Measurements from ENCODE around the gene IGSF23.

DNA sequence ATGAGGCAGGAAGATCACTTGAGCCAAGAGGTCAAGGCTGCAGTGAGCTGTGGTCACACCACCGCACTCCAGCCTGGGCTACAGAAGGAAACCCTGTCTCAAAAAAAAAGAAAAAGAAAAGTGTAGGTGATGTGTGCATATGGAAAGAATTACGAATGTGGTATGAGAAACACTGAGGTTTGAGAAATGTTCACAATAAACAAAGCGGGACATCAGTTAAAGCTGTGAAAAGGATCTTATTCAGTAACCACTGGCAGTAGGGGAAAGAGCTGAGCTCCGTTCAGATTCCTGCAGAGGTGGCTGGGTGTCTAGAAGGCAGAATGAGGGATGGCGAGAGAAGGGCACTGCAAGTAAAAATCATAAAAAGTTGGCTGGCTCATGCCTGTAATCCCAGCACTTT lies 4.1 kb upstream of the IGSF23 start:
- TF ChIP-seq POLR2A (IDR thresholded peaks at IDR 0.05) = no peak
- TF ChIP-seq, protein P1, sequence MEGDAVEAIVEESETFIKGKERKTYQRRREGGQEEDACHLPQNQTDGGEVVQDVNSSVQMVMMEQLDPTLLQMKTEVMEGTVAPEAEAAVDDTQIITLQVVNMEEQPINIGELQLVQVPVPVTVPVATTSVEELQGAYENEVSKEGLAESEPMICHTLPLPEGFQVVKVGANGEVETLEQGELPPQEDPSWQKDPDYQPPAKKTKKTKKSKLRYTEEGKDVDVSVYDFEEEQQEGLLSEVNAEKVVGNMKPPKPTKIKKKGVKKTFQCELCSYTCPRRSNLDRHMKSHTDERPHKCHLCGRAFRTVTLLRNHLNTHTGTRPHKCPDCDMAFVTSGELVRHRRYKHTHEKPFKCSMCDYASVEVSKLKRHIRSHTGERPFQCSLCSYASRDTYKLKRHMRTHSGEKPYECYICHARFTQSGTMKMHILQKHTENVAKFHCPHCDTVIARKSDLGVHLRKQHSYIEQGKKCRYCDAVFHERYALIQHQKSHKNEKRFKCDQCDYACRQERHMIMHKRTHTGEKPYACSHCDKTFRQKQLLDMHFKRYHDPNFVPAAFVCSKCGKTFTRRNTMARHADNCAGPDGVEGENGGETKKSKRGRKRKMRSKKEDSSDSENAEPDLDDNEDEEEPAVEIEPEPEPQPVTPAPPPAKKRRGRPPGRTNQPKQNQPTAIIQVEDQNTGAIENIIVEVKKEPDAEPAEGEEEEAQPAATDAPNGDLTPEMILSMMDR (IDR thresholded peaks at IDR 0.05) = no peak
